ENCODE measurements around the gene MACROD2.

The MACROD2 gene

DNA sequence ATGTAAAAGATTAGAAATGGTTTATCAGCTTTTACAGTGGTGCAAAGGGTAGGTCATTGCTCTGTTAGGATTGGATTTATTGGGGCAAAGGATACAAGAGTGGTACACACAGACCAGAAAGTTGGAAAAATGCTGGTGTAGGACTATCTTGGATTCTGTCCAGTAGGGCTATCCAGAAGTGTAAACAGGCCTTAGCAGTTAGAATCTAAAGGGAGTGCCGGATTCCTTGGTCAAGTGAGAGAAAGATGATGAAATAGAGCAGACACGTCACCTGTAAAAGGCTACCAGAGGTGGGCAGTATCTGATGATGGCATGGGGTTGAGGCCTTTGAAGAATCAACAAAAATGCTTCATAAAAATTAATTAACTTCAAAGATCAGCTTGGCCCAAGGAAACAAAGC, 1602.0 kb downstream of the MACROD2 start:
- no peak overlapping the region for H3K27ac ChIP-seq
- TF ChIP-seq ZFX (IDR thresholded peaks at IDR 0.05; ENCODE audit: borderline replicate concordance) = no peak
- TF ChIP-seq, protein P1, sequence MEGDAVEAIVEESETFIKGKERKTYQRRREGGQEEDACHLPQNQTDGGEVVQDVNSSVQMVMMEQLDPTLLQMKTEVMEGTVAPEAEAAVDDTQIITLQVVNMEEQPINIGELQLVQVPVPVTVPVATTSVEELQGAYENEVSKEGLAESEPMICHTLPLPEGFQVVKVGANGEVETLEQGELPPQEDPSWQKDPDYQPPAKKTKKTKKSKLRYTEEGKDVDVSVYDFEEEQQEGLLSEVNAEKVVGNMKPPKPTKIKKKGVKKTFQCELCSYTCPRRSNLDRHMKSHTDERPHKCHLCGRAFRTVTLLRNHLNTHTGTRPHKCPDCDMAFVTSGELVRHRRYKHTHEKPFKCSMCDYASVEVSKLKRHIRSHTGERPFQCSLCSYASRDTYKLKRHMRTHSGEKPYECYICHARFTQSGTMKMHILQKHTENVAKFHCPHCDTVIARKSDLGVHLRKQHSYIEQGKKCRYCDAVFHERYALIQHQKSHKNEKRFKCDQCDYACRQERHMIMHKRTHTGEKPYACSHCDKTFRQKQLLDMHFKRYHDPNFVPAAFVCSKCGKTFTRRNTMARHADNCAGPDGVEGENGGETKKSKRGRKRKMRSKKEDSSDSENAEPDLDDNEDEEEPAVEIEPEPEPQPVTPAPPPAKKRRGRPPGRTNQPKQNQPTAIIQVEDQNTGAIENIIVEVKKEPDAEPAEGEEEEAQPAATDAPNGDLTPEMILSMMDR (IDR thresholded peaks at IDR 0.05) = no peak

DNA sequence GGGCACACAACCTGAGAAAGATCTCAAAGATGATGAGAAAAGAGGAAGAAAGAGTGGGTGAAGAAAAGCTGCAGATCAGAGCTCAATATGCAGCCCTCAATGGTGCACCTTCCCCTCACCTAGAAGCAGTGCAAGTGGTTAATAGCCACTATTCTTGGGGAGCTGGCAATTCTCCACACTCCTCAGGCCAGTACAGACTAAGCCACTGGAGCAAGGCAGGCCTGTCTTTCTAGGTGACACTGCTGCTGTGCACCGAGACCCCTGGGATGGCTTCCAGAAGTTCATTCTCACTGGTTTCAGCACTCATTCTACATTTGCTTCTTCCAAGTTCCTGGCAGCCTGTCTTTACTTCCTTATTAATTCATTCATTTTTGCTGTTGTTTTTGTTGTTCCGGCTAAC, 1604.6 kb downstream of the MACROD2 start:
- TF ChIP-seq, protein P1 (IDR thresholded peaks at IDR 0.05) = no peak
- no peak for TF ChIP-seq ZFX (IDR thresholded peaks at IDR 0.05; ENCODE audit: borderline replicate concordance)

DNA sequence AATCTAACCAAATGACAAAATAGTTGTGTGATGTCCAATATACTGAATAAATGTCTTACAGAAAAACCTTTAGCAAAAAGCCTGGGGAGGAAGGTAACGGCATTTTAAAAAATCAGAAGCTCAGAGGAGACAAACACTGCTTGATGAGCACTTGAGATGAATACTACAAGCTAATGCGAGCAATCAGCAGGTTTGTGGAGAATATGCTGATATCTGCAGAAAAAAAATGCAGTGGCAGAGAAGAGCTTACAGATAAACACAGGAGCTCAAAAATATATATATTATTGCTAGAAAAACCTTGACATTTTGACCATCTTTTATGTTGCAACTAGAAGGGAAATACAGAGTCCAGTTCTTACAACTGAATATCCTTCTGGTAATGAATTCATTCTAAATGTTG, 1605.2 kb downstream of the MACROD2 start:
- no peak for TF ChIP-seq ZFX (IDR thresholded peaks at IDR 0.05; ENCODE audit: borderline replicate concordance)
- H3K27ac ChIP-seq = no peak overlapping the region

More for the DNA sequence above, 1604.6 kb downstream of the MACROD2 start:
- H3K27ac ChIP-seq = no peak overlapping the region

DNA sequence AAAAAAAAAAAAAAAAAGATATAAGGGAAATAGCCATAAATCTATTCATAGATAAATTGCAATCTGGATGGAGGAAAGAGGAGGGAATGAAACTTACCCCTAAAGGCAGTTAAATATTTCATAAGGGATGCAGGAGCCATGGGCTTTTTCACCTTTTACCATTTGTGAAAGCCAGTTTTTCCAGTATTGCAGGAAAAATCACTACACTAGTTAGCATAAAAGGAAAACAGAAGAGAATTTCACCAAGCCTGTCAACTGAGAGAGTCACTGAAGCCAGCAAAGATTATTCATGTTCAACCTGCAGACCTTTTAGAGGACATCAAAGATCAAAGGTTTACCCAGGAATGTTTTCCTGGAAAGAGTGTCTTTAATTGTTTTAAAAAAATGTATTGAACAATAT, 1608.2 kb downstream of the MACROD2 start:
- H3K27ac ChIP-seq = no peak overlapping the region
- TF ChIP-seq, protein P1 (IDR thresholded peaks at IDR 0.05) = no peak
- TF ChIP-seq ZFX (IDR thresholded peaks at IDR 0.05; ENCODE audit: borderline replicate concordance) = no peak

DNA sequence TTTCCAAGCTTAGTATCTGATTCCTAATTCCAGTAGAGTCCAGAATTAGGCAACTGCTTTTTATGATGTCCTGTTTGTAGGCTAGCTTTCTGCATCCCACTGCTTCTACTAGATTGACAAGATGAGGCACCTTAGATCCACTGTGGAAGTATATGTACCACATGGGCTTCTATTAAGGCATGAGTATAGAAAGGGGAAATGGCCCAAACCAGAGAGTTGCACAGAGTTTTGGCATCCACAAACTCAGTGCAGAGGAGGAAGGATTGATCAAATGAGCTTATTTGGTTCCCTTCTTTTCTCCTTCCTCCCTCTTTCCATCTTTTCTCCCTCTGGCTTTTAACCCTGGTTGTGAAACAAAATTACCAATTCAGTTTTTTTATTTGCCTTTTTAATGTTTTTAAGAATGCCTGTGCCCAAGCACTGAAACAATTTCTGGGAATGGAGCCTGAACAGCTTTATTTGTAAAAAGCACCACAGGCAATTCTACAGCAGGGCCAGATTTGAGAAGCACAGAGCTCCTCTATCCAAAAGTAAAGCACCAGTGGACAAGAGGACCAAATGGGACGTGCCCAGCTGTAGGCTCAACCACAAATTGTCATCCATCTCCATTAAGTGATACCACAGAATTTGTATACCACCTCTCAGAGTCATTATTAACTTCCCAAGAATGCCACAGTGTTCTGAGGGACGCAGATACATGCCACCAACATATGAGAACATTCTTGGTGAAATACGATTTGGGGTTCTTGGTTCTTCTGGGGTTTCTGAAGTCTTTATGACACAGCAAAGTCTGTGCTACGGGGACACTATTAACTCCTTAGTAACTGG, 1608.9 kb downstream of the MACROD2 start:
- no peak overlapping the region for H3K27ac ChIP-seq
- no peak for TF ChIP-seq ZFX (IDR thresholded peaks at IDR 0.05; ENCODE audit: borderline replicate concordance)
- TF ChIP-seq, protein P1 (IDR thresholded peaks at IDR 0.05) = no peak

DNA sequence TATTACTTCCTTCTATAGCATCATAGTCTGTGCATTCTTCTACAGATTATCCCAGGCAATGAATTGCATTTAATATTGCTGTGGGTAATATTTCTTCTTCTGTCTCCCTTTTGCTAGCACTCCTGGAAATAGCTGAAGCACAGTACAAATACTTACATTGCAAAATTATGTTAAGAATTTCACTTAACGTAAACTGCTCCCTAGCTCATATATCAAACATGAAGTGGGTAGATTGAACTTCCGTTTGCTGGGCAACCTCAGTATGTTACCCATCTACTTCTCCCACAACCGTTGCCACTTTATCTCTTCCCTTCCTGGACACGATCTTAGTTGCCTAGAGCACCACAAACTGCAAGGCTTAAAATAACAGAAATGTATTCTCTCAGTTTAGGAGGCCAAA, 1614.6 kb downstream of the MACROD2 start:
- H3K27ac ChIP-seq = no peak overlapping the region
- TF ChIP-seq, protein P1 (IDR thresholded peaks at IDR 0.05) = no peak
- TF ChIP-seq ZFX (IDR thresholded peaks at IDR 0.05; ENCODE audit: borderline replicate concordance) = no peak

DNA sequence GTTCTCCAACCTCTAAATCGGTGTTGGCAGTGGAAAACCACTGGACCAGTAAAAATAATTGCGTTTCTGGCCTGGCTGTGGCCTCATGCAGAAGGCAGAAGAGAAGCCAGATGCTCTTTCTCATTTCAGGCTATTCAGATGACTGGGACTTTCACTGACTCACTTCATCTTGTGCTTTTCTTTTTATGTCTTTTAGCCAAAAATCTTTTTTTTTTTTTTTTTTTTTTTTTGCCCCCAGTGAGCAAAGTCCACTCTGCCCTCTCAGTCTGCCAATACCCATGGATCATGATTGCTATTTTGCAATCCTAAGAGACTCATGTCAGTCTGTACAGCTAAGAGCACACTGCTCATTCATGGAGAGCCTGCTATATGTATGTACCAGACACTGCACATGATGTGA, 1615.5 kb downstream of the MACROD2 start:
- TF ChIP-seq ZFX (IDR thresholded peaks at IDR 0.05; ENCODE audit: borderline replicate concordance) = no peak
- TF ChIP-seq, protein P1 (IDR thresholded peaks at IDR 0.05) = no peak
- H3K27ac ChIP-seq = no peak overlapping the region
